Myocyte (in vitro differentiated cells): ENCODE measurements around the gene NCAM1. TPM values are rescaled to one million over a fixed set of nuclear protein-coding genes. Genes with fewer than 3 reads are reported as not detected.
"Not testable (repeated sequence)": the region's sequence is repeated elsewhere in the genome, so short reads cannot be mapped to it uniquely, and the experiment has no call there.

Experiments
- DNase-seq: peaks from one replicate; pipeline ENCODE4 v3.0.0-alpha.2; 2012; ENCODE audit warnings: low read depth
- polyA plus RNA-seq: library from polyadenylated mRNA; unstranded; fragments of >200 nt; gene quantifications from one replicate; pipeline ENCODE4 v1.2.1, GENCODE V29; 2012; ENCODE audit warnings: missing spikeins
- total RNA-seq: library from RNA; depleted of rRNA; stranded (reverse); fragments of >200 nt; gene quantifications from 2 replicates; pipeline ENCODE4 v1.2.3, GENCODE V29; 2014

Gene NCAM1
- 536 and 591 TPM in 2 replicates for total RNA-seq
- polyA plus RNA-seq: 461 TPM

- peak; percentile 99 for DNase-seq
These were observed at the start of gene NCAM1 for GRCh38 chr11:112961146-112961668. NCAM1 (plus strand) TSS chr11:112961420.

- DNase-seq: no peak
These were observed 38.6 kb upstream of the NCAM1 start for GRCh38 chr11:112922606-112923005.

GRCh38 chr11:112924836-112925235, 36.4 kb upstream of the NCAM1 start:
- not testable (repeated sequence) for DNase-seq

GRCh38 chr11:112925516-112926310, 35.5 kb upstream of the NCAM1 start:
- DNase-seq: no peak

GRCh38 chr11:112928136-112928535, 33.1 kb upstream of the NCAM1 start:
- no peak for DNase-seq

- DNase-seq: no peak
These were observed 31.8 kb upstream of the NCAM1 start for GRCh38 chr11:112929432-112929831.

GRCh38 chr11:112931703-112932102, 29.5 kb upstream of the NCAM1 start:
- DNase-seq: peak; percentile 34

- DNase-seq: no peak
These were observed 28.6 kb upstream of the NCAM1 start for GRCh38 chr11:112932593-112932992.

GRCh38 chr11:112933970-112934369, 27.2 kb upstream of the NCAM1 start:
- DNase-seq: no peak

GRCh38 chr11:112941104-112941503, 20.1 kb upstream of the NCAM1 start:
- no peak for DNase-seq

GRCh38 chr11:112942966-112943643, 18.1 kb upstream of the NCAM1 start:
- peak; percentile 83 for DNase-seq

- no peak for DNase-seq
These were observed 14.4 kb upstream of the NCAM1 start for GRCh38 chr11:112946866-112947265.

- no peak for DNase-seq
These were observed 11.2 kb upstream of the NCAM1 start for GRCh38 chr11:112949781-112950575.

GRCh38 chr11:112958670-112959069, 2.5 kb upstream of the NCAM1 start:
- peak; percentile 98 for DNase-seq

- peak; percentile 51 for DNase-seq
These were observed 745 bp downstream of the NCAM1 start for GRCh38 chr11:112961751-112962578.

- peak; percentile 82 for DNase-seq
These were observed 1.6 kb downstream of the NCAM1 start for GRCh38 chr11:112962579-112963367.

GRCh38 chr11:112963368-112963955, 2.2 kb downstream of the NCAM1 start:
- peak; percentile 46 for DNase-seq

- DNase-seq: peak; percentile 85
These were observed 4.4 kb downstream of the NCAM1 start for GRCh38 chr11:112965656-112966055.

GRCh38 chr11:112966561-112966960, 5.3 kb downstream of the NCAM1 start:
- DNase-seq: no peak
